ES-I3 (cell line): ENCODE results near the gene RPS5.
A peak's percentile ranks its signal among the peaks of the same experiment; 100 is the strongest.
"Not testable (repeated sequence)": the region's sequence is repeated elsewhere in the genome, so short reads cannot be mapped to it uniquely, and the experiment has no call there.

ENCODE experiments used
- H3K36me3 ChIP-seq: 2 replicates; pipeline ENCODE4 v1.6.1; 2013; ENCODE audit warnings: mild to moderate bottlenecking, low read length, control low read depth, moderate library complexity; ENCODE audit not compliant: insufficient read depth
- H3K4me1 ChIP-seq: 2 replicates; pipeline ENCODE4 v1.6.1; 2013; ENCODE audit warnings: mild to moderate bottlenecking, control low read depth, low read length; ENCODE audit not compliant: insufficient read depth
- H3K9ac ChIP-seq: 2 replicates; pipeline ENCODE4 v1.6.1; 2013; ENCODE audit warnings: low read depth, mild to moderate bottlenecking, low read length, moderate library complexity
- H3K9me3 ChIP-seq: 2 replicates; pipeline ENCODE4 v1.6.1; 2013; ENCODE audit warnings: mild to moderate bottlenecking, low read length, moderate library complexity; ENCODE audit not compliant: control insufficient read depth, insufficient read depth

RPS5 gene

DNA sequence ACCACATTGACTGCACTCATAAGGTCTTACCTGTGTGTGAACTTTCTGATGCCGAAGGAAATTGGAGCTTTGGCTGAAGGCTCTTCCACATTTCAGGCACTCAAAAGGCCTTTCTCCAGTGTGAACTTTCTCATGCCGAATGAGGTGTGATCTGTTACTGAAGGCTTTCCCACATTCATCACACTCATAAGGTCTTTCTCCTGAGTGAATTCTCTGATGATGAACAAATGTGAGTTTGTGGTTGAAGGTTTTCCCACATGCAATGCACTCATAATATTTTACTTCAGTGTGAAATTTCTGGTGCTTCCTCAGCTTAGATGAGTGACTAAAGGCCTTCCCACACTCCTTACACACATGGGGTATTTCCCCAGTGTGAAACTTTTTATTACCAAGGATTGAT is 47.1 kb downstream of the RPS5 start:
- no peaks in the 10 kb centered on the region for H3K4me1 ChIP-seq
- H3K36me3 ChIP-seq = peaks cover 50% of the 10 kb centered on the region
- H3K9me3 ChIP-seq = peaks cover 70% of the 10 kb centered on the region
- H3K9ac ChIP-seq = no peak overlapping the region

DNA sequence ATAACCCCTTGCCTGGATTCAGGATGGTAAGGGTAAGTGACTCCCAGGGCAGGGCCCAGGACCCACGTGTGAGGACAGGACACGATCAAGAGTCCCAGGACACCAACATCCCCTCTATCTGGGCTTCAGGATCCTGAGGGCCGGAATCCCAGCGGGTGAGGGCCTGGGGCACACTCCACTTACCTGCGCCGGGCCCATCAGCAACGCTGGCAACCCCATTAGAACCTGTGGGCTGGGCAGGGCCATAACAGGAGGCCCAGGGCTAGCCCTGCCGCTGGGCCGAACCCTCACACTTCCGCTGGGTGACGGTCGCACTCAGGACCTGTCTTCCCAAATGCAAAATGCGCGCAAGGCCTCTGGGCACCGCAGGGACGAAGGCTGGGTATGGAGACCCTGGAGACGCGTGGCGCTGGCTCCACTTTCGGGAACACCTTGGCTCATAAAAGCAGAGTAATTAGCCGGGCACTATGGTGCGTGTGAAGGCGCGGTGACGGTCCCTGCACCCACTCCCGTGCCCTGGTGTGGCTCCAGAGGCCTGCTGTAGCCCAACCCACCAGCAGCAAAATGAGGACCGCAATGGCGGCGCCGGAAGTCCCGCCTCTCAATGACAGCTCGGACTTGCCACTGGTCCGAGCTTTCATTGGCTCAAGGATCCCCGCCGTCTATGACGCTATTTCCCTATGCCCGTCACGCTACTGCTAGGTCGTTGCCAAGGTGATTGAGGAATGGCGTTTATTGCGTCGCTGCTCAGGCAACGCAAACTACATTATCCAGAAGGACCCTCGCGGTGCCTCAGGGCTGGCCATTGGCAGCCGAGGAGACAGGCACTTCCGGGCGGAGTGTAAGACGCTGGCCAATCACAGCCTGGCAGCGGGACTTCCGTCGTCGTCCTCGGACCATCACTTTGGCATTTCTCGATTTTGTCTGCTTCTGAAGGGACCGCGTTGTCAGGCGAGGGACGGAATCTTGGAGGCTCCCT is 52.8 kb downstream of the RPS5 start, which contains the start of gene ZNF132:
Gene ZNF132, minus strand, starts transcription at position 578 of the 979 bp plus-strand sequence. Its CDS starts 332 bp downstream, at position 246.
- Histone ChIP-seq H3K36me3 (peaks cover 20% of the 10 kb centered on the region), H3K9me3 (peaks cover 20% of the 10 kb centered on the region), H3K9ac (peak within 1 kb of the TSS; percentile 68), H3K4me1 (no peaks in the 10 kb centered on the region)

GRCh38 chr19:58440556-58440955 is 53.5 kb downstream of the RPS5 start:
- Histone ChIP-seq H3K9me3 (peaks cover 13% of the 10 kb centered on the region), H3K9ac (peak overlapping the region; percentile 38; the same call in 1 of the 2 replicates)

GRCh38 chr19:58442986-58443385 is 55.9 kb downstream of the RPS5 start:
- not testable (repeated sequence) for H3K9ac ChIP-seq, H3K4me1 ChIP-seq, H3K36me3 ChIP-seq, H3K9me3 ChIP-seq

More at GRCh38 chr19:58440556-58440955, 53.5 kb downstream of the RPS5 start:
- Histone ChIP-seq H3K36me3 (peaks cover 13% of the 10 kb centered on the region), H3K4me1 (no peaks in the 10 kb centered on the region)
